ENCODE measurements around the gene GPX4. TPM values are rescaled to one million over a fixed set of nuclear protein-coding genes. Genes with fewer than 3 reads are reported as not detected.

The GPX4 gene
- total and polyA plus RNA-seq, 2 donors (not counting 1 experiment from before 2014, with no cell fraction given), result 213 to 317 TPM

DNA sequence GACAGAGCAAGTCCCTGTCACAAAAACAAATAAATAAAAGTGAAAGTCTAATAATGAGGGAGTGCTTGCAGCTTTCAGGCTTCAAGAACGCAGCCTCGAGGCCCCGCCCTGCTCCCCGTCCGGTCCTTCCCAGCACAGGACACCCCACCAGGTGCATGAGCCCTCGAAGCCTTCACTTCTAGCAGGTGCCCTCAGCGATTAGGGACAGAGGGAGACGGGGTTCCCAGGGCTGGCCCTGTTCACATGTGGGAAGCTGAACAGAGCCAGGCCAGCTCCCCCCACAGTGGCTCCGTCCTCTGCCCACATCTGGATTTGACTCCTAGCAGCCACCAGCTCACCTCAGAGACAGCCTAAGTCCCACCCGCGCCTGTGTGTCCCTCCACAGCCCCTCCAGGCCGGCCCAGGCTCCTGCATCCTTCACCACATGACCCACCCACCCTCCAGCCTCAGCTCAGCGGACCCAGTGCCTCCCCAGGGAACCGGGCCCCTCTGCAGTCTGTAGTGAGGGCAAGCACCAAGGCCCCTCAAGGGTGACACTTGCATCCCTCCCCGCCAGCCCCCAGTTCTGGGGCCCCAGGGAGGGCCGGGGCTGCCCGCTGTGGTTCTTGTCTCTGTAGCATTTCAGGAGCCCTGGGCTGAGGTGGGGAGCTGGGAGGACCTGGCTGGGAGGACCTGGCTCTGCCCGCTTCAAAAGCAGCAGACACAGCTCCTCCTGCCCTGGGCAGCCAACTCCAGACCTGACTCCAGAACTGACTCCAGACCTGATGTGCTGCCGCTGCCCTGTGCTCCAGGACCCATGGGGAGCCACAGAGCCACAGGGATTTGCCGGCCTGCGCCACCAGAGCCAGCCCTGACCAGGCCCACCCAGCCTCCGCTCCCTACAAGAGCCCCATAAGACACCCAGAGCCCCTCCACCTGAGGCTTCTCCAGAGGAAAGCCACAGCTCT, 27.2 kb downstream of the GPX4 start:
- Mint-ChIP-seq H3K9me3 (ENCODE audit: insufficient read depth) (no peaks in the 10 kb centered on the region), H3K4me1 (peaks cover 34% of the 10 kb centered on the region), H3K4me3 (peak overlapping the region; percentile 90), H3K27me3 (no peaks in the 10 kb centered on the region), H3K27ac (peak overlapping the region; percentile 93)
- ChIA-PET CTCF (interaction anchor here (0.8 to 1.9 kb wide), 6 partner anchors 18 to 113 kb away, joined by 3 to 15 read pairs (median 5); no protein-coding TSS in a partner anchor), POLR2A (interaction anchor here (0.6 to 1.9 kb wide), 5 partner anchors 43 to 1444 kb away, joined by 3 to 6 read pairs (median 4); partner anchors contain the start of genes CNN2 and SBNO2)
- DNase-seq (peak; percentile 53), ATAC-seq (ENCODE audit: low read depth) (no peak)
- H2AFZ ChIP-seq (ENCODE audit: insufficient read depth, low read depth, low read length, poor library complexity, severe bottlenecking), result peak overlapping the region; percentile 79
- TF ChIP-seq EZH2 (IDR thresholded peaks at IDR 0.05; ENCODE audit: borderline replicate concordance, insufficient read depth, low read depth, low read length, poor library complexity, severe bottlenecking), result no peak
- TF ChIP-seq, protein P1, sequence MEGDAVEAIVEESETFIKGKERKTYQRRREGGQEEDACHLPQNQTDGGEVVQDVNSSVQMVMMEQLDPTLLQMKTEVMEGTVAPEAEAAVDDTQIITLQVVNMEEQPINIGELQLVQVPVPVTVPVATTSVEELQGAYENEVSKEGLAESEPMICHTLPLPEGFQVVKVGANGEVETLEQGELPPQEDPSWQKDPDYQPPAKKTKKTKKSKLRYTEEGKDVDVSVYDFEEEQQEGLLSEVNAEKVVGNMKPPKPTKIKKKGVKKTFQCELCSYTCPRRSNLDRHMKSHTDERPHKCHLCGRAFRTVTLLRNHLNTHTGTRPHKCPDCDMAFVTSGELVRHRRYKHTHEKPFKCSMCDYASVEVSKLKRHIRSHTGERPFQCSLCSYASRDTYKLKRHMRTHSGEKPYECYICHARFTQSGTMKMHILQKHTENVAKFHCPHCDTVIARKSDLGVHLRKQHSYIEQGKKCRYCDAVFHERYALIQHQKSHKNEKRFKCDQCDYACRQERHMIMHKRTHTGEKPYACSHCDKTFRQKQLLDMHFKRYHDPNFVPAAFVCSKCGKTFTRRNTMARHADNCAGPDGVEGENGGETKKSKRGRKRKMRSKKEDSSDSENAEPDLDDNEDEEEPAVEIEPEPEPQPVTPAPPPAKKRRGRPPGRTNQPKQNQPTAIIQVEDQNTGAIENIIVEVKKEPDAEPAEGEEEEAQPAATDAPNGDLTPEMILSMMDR (IDR thresholded peaks at IDR 0.05), result no peak
- peaks cover 67% of the 10 kb centered on the region for H4K20me1 ChIP-seq (ENCODE audit: control insufficient read depth, insufficient read depth, low read length, poor library complexity, severe bottlenecking)
- H3K79me2 ChIP-seq (ENCODE audit: control insufficient read depth, insufficient read depth, low read length), result peaks cover 85% of the 10 kb centered on the region
- 41% methylated on average over 19 of the region's 22 CpGs for WGBS (ENCODE audit: insufficient coverage)
- intact Hi-C loops (cut with micrococcal nuclease), result loop anchor here (5.0 kb wide), 1 partner anchor 61 kb away; no protein-coding TSS in a partner anchor
- H3K36me3 ChIP-seq (replicated peaks in 1 of 2; ENCODE audit: control extremely low read depth in 1 of 2, control insufficient read depth in 1 of 2, extremely low read depth in 1 of 2, insufficient read depth in 2 of 2, low read length in 1 of 2), result peaks cover 0 to 19% of the 10 kb centered on the region in 2 experiments
- peaks cover 0 to 5% (median 0%) of the 10 kb centered on the region in 3 donors for H3K9me3 ChIP-seq (ENCODE audit: control extremely low read depth in 1 of 3, control insufficient read depth in 2 of 3, insufficient read depth in 1 of 3, low read length in 2 of 3)
- H3K4me3 ChIP-seq (ENCODE audit: control extremely low read depth in 1 of 5, extremely low read depth in 1 of 5, insufficient read depth in 1 of 5, low read depth in 2 of 5, low read length in 4 of 5), result peak overlapping the region; percentile 18 to 92 (median 78)
- no peaks in the 10 kb centered on the region for H3K27me3 ChIP-seq (replicated peaks in 1 of 4; ENCODE audit: control extremely low read depth in 1 of 4, control insufficient read depth in 3 of 4, insufficient read depth in 4 of 4, low read length in 3 of 4)
- peak overlapping the region; percentile 78 to 89 for H3K27ac ChIP-seq (ENCODE audit: low read length in 2 of 2)
- peak overlapping the region; percentile 87 for H3K9ac ChIP-seq (ENCODE audit: low read length)
- peak overlapping the region; percentile 95 for H3K4me2 ChIP-seq (replicated peaks; ENCODE audit: low read depth, low read length, poor library complexity, severe bottlenecking)
- peaks cover 35 to 50% of the 10 kb centered on the region in 2 donors for H3K4me1 ChIP-seq (ENCODE audit: control insufficient read depth in 2 of 2, insufficient read depth in 2 of 2, low read length in 2 of 2)
